GM21390 (cell line): ENCODE data around the gene PCDHGA3.
A peak's percentile ranks its signal among the peaks of the same experiment; 100 is the strongest.
"Not testable (repeated sequence)": the region's sequence is repeated elsewhere in the genome, so short reads cannot be mapped to it uniquely, and the experiment has no call there.

Source experiments
- ATAC-seq: cut with Tn5 transposase; IDR thresholded peaks from one replicate; pipeline ENCODE4 v1.9.1; 2021; ENCODE audit not compliant: unreplicated experiment

Gene PCDHGA3

DNA sequence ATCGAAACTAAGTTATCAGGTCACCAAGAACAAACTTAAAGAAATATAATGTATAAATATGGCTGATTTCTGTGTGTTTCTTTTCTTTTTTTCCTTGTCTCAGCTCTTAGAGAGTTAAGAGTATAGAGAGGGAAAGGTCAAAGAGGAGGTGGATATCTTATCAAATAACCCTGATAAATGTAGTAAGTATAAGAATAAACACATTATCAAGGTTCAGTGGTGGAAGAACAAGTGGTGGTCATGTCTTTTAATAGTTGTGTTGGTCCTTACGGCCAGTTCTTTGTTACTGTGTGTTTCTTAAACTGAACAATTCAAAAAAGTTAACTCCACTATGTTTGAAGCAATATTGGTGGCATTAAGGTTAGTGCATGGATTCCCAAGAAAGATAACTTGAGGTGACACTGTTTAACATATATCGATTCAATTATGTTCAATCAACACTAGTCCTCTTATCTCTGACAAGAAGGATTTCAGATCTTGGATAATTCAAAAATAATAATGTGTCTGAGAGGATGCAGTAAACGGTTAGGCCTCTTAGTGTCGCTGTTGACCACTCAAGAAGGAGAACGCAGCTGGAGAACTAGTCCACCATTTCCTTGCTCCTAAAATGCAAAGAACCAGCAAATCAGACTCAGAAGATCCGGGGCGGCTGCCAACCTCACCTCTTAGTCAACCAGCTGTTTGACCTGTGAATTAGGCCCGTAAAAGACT lies at the start of gene PCDHGA3:
Gene PCDHGA3, plus strand, starts transcription at position 588 of the 711 bp plus-strand sequence. CDS start 205 bp downstream, outside the sequence.
- no peak for ATAC-seq

DNA sequence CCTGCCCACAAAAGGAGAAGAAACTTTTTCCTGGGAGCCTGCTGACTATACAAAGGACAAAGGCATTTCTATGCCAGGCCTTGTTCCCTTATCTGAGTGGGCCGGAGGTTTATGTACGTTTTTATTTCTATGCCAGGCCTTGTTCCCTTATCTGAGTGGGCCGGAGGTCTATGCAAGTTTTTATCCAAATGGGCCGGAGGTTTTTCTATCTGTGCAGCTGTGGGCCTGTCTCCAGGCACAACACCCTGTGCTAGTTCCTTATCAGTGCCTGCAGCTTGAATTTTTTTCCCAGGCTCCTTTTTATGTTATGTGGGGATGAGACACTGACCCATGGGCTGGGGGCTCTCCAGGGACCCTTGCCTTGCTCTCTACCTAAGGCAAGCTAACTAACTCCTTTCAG lies 45.3 kb upstream of the PCDHGA3 start:
- no peak for ATAC-seq

DNA sequence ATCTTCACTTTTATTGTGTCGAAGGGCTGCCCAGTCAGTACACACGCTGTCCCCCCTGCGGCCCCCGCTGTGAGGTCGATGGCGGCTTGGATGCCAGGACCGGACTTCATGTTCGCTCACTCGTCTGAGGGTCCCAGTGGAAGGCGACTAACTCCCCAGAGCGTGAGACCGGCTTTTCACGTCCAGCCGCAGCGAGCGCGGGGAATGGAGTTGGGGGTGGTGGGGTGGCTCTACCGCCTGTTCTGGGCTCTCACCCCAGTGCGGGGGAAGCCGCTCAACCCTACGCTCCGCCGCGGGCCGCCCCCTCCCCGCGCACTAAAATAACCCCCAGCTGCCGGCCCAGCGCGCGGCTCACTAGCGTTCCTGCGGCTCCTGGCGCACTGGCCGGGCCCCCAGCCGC lies 39.9 kb upstream of the PCDHGA3 start, which contains the start of gene SLC25A2:
Gene SLC25A2, minus strand, starts transcription at position 294 of the 400 bp plus-strand sequence. Its CDS starts 184 bp downstream, at position 110.
- no peak for ATAC-seq

DNA sequence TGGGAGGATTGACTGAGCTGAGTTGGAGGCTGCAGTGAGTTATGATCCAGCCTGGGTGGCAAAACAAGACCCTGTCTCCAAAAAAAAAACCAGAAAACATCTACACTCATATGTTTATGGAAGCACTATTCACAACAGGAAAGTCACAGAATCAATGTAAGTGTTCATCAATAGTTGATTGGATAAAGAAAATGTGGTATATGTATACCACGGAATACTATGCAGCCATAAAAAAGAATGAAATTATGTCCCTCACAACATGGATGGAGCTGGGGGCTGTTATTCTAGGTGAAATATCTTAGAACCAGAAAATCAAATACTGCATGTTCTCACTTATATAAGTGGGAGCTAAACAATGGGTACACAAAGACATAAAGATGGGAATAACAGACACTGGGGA lies 37.0 kb upstream of the PCDHGA3 start:
- ATAC-seq, result no peak

DNA sequence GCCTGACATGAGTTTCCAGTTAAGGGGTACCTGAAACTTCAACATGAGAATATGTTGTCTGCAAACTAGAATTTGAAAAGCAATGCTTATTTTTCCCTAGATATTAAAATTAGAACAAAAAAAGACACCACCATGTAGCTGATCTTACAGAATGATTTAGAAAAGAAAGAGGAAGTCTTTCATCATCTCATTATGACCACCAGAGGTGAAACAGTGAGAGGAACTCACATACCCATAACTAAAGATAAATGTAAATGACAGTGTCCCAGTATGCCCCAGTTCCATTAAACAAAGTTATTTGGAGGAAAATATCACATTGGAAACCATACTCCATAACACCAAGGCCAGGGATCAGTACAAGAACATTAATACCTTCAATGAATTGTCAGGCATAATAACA lies 29.9 kb upstream of the PCDHGA3 start:
- ATAC-seq, result no peak

DNA sequence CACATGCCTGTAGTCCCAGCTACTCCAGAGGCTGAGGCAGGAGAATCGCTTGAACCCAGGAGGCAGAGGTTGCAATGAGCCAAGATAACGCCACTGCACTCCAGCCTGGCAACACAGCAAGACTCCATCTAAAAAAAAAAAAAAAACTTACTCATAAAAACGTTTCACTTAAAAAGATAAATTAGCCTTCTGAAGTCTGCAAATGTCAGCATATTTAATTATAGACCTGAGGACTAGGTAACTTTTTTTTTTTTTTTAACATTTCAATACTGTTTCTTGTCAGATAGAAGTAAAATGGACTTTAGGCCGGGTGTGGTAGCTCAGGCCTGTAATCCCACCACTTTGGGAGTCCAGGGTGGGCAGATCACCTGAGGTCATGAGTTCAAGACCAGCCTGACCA lies 26.7 kb upstream of the PCDHGA3 start:
- ATAC-seq, result not testable (repeated sequence)

DNA sequence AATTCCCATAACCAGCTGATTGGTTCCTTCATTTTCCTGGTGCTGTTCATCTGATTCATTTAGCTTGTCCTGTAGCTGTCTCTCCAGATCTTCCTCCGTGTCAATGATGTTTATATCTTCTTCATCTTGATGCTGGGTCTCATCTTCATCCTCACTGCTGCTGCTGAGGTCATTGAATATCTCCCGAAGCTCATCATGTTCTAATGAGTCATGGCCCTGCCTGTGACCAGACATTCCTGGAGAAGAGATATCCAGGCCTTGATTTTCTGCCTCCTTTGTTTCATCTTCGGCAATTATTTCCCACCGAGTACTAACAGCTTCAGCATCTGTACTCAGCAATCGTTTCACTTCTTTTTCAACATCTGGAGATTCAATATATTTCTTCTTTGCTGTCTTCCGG lies 24.4 kb upstream of the PCDHGA3 start:
- ATAC-seq, result no peak

DNA sequence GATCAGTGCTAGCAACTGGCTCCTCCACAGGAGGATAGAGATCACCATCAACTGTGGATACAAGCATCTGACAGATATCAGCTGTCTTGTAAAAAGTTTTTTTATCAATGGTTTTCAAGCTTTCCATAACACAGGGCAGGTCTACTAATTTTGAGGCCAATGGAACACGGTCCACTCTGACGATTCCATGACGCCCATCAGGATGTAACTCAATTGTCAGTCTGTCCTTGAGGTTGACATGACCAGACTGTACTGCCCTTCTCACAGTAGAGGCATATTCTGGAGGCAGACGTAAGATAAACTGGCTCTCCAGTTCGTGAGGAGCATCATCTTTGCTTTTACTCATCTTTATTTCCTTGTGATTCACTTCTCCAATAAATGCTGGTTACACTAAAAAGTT lies 23.9 kb upstream of the PCDHGA3 start:
- no peak for ATAC-seq

DNA sequence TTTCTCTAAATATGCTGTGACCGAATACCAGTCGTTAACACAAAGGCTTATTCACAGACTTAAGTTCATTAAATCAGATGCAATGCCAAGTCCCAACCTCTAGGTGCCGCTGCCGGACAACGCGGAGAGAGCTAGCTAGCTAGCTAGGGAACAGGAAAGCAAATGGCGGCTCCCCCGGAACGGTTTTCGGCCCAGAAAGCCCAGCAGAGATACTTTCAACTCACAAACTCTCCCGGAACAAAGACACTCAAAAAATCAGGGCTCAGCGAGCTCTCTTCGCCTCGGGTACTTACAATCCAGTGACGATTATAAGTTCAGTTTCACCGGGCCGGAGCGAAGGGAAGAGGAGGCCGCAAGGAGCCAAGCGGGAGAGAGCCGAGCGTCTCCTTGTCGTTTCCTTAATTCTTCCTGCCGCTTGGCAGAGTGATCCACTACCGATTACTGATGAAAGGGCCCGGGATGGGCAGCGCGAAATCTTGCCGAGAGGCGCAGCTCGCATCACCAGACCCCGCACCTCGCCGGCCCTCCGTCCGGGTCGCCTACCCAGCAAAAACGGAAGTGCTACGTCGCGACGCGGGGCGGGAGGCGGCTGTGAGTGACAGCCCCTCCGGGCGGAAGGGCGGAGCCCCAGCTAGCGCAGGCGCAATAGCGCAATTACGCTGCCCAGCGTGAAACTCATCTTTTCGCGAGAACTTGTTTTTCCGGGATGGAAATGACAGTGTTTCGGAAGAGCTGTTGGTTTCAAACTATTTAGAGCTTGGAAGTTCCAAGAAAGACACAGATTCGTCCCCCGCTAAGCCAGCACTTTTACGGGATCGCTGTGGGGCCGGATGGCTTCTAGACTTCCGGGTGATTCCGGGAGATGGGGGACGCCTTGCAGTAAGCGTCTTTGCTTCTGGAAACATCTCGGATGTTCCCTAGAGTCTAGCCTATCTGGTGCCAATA lies 23.1 kb upstream of the PCDHGA3 start, which contains the start of gene TAF7:
Gene TAF7, minus strand, starts transcription at position 560 of the 945 bp plus-strand sequence. CDS start 740 bp downstream, outside the sequence.
- ATAC-seq, result peak; percentile 93

DNA sequence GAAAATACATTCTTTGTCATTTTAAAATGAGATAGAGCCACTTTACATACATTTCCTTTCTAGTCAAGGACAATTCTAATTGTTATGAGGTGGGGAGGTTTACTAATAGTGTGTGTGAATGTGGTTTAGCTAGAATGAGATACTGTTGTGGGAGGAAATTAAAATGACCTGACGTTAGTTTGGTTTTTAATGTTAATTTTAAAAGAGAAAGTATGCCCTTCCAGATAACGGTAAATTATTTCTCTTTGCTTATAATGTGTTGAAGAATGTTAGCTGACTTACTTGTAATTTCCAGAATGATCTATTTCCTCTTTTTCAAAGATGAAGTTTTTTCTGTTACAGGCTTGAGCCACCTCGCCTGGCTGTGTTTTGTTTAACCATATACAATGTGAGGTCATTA lies 21.4 kb upstream of the PCDHGA3 start:
- ATAC-seq, result no peak

DNA sequence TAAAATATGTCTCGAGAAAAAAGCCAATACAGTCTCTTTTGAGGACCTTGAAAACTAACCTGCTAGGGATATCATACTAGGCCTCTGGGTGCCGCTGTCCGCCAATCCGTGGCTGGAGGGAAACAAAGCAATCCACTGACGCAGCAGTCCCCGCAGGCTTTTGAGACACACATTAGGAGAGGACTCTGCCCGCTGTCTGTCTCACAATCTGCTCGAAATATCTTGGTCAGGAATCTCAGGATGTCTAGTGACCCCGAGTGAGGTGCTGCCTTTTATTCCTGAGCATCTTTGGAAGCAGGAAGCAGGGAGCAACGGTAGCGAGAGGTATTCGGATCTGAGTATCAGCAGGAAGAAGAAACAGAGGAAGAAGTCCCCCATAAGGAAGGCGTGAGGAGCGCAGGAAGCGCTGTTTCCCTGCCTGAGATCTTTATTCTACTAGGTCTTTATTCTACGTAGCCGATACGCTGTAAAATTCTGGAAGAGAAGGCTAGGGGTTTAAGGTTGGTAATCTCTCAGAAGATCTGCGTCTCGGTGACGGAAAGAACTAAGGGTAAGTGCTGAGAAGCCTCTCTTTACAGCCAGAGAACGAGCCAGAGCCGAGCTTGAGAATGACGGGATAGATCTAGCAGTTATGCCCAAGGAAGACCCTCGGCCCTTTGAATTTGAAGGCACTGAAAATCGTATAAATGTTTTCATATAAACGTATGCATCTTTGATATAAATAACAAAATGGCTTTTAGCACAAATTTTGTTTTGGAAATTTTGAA lies 17.4 kb upstream of the PCDHGA3 start:
- ATAC-seq, result peak; percentile 89

DNA sequence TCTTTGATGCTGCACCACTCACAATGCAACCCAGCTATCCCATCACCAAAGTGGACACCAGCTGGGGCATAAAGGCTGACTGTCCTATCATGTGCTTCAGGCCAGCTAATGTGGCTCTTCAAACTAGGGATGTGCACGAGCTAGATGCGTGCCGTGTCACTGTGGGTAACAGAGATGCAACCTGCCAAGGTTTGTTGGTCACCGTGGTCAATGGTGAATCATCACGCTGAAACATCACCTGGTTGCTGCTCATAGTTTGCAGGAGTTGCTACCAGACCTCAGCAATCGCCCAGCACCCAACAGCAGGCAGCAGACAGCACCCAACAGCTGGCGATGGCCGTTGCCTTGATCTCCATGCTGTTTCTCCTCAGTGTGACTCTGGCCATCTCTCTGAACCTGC lies 15.4 kb upstream of the PCDHGA3 start:
- no peak for ATAC-seq

DNA sequence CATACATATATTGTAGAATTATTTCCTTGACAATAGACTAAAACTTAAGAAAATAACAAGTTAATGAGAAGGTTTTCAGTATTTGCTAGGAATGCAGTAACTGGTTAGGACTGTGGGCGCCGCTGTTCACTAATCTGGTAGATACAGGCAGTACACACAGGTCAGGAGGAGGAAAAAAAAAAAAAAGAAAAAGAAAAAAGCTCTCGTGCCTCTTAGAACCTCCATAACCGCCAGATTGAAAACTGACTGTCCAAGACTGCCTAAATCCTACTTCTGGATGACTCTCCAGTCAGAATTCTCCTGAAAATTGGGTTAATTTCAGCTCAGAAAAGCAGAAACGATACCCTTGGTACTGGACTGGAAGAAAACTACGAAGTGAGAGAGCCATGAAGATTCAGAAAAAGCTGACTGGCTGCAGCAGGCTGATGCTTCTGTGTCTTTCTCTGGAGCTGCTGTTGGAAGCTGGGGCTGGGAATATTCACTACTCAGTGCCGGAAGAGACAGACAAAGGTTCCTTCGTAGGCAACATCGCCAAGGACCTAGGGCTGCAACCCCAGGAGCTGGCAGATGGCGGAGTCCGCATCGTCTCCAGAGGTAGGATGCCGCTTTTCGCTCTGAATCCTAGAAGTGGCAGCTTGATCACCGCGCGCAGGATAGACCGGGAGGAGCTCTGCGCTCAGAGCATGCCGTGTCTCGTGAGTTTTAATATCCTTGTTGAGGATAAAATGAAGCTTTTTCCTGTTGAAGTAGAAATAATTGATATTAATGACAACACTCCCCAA lies 13.1 kb upstream of the PCDHGA3 start, which contains the start of gene PCDHGA1:
Gene PCDHGA1, plus strand, starts transcription at position 216 of the 782 bp plus-strand sequence.
- no peak for ATAC-seq

DNA sequence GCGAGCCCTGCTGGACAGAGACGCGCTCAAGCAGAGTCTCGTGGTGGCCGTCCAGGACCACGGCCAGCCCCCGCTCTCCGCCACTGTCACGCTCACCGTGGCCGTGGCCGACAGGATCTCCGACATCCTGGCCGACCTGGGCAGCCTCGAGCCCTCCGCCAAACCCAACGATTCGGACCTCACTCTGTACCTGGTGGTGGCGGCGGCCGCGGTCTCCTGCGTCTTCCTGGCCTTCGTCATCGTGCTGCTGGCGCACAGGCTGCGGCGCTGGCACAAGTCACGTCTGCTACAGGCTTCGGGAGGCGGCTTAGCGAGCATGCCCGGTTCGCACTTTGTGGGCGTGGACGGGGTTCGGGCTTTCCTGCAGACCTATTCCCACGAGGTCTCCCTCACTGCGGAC lies 11.1 kb upstream of the PCDHGA3 start:
- ATAC-seq, result not testable (repeated sequence)

DNA sequence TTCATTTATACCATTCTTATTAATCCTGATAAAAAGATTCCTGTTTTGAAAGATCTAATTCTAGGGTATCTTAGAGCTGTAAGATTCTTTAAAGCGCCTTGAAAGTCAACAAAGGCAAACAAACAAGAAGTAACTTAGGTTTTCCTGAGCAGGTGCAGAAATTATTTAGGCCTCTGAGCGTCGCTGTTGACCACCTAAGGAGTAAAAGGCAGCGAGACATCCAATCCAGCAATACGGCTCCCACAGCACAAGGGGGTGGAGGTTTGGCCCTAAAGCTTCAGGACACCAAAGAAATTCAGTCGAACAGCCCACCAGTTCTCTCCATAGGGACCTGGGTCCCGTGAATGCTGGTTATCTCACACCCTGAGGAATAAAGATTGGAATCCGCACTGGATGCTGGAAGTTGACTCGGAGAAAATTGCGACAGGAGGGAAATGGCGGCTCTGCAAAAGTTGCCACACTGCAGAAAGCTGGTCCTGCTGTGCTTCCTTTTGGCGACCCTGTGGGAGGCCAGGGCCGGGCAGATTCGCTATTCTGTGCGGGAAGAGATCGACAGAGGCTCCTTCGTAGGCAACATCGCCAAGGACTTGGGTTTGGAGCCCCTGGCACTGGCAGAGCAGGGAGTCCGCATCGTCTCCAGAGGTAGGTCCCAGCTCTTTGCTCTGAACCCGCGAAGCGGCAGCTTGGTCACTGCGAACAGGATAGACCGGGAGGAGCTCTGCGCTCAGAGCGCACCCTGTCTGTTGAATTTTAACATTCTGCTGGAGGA lies 4.9 kb upstream of the PCDHGA3 start, which contains the start of gene PCDHGA2:
Gene PCDHGA2, plus strand, starts transcription at position 223 of the 769 bp plus-strand sequence.
- ATAC-seq, result no peak

DNA sequence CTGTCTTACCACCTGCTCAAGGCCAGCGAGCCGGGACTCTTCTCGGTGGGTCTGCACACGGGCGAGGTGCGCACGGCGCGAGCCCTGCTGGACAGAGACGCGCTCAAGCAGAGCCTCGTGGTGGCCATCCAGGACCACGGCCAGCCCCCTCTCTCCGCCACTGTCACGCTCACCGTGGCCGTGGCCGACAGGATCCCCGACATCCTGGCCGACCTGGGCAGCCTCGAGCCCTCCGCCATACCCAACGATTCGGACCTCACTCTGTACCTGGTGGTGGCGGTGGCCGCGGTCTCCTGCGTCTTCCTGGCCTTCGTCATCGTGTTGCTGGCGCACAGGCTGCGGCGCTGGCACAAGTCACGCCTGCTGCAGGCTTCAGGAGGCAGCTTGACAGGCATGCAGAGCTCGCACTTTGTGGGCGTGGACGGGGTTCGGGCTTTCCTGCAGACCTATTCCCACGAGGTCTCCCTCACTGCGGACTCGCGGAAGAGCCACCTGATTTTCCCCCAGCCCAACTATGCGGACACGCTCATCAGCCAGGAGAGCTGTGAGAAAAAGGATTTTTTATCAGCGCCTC lies 2.8 kb upstream of the PCDHGA3 start:
- not testable (repeated sequence) for ATAC-seq

DNA sequence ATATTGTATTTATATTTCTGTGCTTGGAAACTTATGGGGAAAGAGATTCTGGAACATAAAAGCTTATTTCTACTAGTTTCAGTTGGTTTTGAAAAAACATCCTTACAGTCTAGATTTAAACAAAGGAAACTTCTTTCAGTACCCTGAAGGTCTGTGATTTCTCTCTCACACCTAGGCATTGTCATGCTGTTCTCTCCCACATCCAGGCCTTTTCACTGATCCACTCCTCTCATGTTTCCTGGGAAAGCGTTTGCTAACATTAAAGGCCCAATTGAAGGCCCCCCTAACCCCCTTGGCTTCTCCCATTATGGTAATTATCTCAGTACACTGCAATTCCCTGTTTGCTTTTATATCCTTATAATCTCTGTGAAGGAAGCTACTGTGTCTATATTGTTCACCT lies 856 bp upstream of the PCDHGA3 start:
- no peak for ATAC-seq

DNA sequence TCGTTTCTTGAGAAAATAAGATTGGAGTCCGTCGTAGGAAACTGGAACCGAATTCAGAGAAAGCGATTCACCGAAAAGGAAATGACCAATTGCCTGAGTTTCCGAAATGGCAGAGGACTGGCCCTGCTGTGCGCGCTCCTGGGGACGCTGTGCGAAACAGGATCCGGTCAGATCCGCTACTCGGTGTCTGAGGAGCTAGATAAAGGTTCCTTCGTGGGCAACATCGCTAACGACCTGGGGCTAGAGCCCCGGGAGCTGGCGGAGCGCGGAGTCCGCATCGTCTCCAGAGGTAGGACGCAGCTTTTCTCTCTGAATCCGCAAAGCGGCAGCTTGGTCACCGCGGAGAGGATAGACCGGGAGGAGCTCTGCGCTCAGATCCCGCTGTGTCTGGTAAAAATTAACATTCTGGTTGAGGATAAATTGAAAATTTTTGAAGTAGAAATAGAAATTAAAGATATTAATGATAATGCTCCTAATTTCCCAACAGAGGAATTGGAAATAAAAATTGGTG lies 379 bp downstream of the PCDHGA3 start:
- no peak for ATAC-seq

DNA sequence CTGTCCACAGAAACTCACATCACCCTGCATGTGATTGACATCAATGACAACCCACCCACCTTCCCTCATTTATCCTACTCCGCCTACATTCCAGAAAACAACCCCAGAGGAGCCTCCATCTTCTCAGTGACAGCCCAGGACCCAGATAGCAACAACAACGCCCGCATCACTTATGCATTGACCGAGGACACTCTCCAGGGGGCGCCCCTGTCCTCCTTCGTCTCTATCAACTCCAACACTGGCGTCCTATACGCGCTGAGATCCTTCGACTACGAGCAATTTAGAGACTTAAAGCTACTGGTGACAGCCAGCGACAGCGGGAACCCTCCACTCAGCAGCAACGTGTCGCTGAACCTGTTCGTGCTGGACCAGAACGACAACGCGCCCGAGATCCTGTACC lies 1.7 kb downstream of the PCDHGA3 start:
- ATAC-seq, result no peak
